HG03571 (cell line): Measurements from ENCODE around the gene PLSCR3.
"Not testable (repeated sequence)": the region's sequence is repeated elsewhere in the genome, so short reads cannot be mapped to it uniquely, and the experiment has no call there.

ENCODE experiments used
- ATAC-seq: cut with Tn5 transposase; IDR thresholded peaks from one replicate; pipeline ENCODE4 v1.9.1; 2021; ENCODE audit not compliant: unreplicated experiment

PLSCR3 gene

DNA sequence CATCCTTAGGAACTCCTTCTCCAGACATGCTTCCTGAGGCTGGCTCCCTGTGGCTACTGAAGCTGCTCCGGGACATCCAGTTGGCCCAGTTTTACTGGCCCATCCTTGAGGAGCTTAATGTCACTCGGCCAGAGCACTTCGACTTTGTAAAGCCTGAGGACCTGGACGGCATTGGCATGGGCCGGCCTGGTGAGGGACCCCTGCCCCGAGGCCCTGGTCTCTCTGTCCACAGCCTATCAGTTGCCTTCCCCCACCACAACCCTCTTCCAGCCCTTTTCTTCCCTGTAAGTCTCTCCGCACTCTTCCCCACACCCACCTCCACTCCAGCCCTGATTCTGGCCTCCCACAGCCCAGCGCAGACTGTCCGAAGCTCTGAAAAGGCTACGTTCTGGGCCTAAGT, 11.4 kb downstream of the PLSCR3 start:
- ATAC-seq, result no peak

- no peak for ATAC-seq
These were observed 13.3 kb downstream of the PLSCR3 start, which contains the start of gene TNK1 for GRCh38 chr17:7380855-7381683. TSS of gene TNK1 (plus strand) at chr17:7381089. CDS start at chr17:7382927, 1,838 bp downstream.

DNA sequence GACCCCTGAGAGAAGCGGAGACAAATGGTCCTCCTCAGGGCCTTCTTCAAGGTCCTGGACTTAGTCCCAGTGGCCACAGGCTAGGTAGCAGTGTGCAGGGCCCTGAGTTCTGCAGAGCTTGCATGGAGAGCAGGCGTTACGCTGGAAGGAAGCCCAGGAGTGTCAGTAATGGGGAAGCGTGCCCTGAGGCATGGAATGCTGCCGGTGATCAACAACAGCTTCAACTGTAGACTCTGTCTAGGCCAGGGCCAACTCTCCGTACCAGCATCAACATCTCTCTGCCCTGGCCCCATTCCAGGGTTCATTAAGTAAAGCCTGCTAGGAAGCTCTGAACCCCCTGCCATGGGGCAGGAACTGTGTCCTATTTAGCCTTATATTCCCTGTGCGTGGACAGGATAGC, 14.0 kb downstream of the PLSCR3 start:
- no peak for ATAC-seq

- ATAC-seq, result no peak
These were observed 15.2 kb downstream of the PLSCR3 start for GRCh38 chr17:7379134-7379533.

DNA sequence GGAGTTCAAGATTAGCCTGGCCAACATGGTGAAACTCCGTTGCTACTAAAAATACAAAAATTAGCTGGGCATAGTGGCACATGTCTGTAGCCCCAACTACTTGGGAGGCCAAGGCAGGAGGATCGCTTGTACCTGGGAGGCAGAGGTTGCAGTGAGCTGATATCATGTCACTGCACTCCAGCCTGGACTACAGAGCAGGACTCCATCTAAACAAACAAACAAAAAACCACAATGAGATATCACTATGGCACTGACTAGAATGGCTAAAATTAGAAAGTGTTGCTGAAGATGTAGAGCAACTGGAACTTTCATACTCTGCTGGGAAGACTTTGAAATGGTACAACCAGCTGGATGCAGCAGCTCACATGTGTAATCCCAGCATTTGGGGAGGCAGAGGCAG, 20.0 kb downstream of the PLSCR3 start:
- ATAC-seq, result no peak

DNA sequence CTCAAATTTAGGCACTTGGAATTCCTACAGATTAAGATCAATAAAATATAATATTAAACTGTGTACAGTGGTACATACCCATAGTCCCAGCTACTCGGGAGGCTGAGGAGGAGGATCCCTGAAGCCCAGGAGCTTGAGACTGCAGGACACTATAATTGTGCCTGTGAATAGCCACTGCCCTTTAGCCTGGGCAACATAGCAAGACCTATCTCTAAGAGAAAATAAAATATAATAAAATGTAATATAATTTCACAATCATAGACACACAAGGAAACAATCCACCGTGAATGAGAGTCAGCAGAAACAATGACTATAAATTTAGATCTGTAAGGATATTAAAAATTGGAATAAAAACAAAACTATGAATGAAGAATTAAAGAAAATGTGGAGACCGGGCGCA, 23.5 kb downstream of the PLSCR3 start:
- ATAC-seq, result no peak

GRCh38 chr17:7369825-7370224, 24.5 kb downstream of the PLSCR3 start:
- no peak for ATAC-seq

GRCh38 chr17:7368599-7368994, 25.7 kb downstream of the PLSCR3 start:
- ATAC-seq, result not testable (repeated sequence)

- ATAC-seq, result no peak
These were observed 26.3 kb downstream of the PLSCR3 start for GRCh38 chr17:7367918-7368598.

DNA sequence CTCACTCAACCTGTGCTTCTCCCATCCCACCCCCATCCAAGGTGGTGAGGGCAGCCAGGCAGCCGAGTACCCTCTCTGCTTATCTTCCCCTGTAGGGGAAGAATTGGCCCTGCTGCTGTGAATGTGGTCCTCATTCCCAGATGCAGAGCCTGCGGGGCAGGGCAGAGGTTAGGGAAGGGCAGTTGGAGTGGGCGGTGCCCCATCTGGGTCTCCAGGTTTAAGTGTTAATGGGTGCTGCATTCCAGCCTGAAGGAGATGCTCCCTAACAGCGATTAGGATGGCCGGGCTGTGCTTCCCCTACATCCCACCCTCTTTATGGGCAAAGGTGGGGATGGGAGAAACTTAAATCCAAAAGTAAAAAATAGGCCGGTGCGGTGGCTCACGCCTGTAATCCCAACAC, 27.2 kb downstream of the PLSCR3 start:
- no peak for ATAC-seq

DNA sequence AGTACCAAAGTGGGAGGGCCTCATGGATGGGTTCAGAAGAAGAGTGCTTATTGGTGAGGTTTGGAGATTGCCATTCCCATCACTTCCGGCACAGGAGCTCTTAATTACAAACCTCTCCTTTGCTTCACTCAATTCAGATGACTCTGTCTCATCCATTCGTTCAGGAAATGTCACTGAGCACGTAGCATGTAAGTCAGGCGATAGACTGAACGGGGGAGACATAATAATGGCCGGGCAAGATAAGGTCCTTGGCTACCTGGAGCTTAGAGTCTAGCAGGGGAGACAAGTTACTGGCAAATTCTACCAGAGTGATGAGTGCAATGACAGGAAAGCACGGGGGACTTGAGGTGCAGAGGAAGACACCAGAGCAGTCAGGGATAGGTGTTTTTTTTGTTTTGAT, 28.4 kb downstream of the PLSCR3 start:
- not testable (repeated sequence) for ATAC-seq

DNA sequence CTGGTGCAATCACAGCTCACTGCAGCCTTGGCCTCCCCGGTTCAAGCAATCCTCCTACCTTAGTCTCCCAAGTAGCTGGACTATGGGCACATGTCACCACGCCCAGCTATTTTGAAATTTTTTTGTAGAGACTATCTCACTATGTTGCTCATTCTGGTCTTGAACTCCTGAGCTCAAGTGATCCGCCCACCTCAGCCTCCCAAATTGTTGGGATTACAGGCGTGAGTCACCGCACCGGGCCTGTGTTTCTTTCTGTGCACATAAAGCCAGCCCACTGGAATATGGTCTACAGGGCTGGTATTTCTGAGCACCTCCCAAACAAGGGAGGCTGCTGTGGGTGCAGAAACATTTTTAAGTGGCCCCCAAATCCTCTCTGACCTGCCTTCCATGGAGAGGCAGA, 31.0 kb downstream of the PLSCR3 start:
- ATAC-seq, result no peak

DNA sequence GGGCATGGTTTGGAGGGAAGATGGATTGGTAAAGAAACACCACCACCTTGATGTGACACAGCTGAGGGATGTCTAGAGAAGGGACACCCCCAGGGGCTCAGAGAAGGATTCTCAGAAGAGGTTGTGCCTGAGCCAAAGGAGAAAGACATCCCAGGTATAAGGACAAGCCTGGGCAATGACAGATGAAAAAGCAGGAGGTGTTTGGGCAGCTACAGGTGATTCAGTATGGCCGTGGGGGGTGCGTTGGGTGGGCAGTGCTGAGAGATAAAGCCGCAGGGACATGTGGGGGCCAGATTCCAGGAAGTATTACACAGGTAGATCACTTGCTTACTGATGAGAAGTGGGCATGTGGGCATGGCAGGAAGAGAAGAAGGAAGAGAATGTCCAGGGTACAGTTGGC, 32.4 kb downstream of the PLSCR3 start:
- ATAC-seq, result no peak

GRCh38 chr17:7357381-7357780, 36.9 kb downstream of the PLSCR3 start:
- no peak for ATAC-seq

GRCh38 chr17:7356756-7357155, 37.6 kb downstream of the PLSCR3 start:
- ATAC-seq, result no peak

DNA sequence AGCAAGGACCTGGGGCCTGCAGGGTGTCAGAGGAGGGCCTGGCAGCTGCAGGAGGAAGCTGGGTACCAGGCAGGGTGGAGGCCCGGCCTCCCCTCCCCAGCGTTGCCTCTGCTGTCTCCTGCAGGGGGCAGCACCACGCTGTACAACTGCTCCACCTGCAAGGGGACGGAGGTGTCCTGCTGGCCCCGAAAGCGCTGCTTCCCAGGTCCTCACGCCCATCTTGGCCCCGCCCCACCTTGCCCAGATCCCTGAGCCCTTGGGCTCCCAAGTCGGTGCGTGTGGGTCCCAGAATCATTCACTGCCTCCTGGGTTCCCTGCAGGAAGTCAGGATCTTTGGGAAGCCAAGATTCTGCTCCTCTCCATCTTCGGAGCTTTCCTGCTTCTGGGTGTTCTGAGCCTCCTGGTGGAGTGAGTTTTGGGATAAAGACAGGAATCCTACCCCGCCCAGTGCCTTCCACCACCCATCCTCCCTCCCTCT, 38.2 kb downstream of the PLSCR3 start:
- no peak for ATAC-seq

GRCh38 chr17:7355573-7355972, 38.8 kb downstream of the PLSCR3 start:
- ATAC-seq, result no peak

DNA sequence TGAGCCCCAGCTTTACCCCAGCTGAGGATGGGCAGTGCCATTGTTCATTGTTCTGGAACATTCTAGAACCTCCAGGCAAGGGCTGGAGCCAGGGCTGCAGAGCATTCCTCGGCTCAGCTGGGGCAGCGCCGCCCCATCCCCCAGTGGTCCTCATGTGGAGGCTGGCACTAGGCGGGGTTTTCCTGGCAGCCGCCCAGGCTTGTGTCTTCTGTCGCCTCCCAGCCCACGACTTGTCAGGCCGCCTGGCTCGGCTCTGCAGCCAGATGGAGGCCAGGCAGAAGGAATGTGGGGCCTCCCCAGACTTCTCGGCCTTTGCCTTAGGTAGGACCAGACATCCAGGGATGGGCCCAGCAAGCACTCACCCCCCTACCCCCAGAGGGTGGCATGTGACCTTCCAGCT, 39.3 kb downstream of the PLSCR3 start, which contains the start of gene TMEM95:
Gene TMEM95, plus strand, starts transcription at position 104 of the 400 bp plus-strand sequence. Its CDS starts 49 bp downstream, at position 153.
- ATAC-seq, result no peak

DNA sequence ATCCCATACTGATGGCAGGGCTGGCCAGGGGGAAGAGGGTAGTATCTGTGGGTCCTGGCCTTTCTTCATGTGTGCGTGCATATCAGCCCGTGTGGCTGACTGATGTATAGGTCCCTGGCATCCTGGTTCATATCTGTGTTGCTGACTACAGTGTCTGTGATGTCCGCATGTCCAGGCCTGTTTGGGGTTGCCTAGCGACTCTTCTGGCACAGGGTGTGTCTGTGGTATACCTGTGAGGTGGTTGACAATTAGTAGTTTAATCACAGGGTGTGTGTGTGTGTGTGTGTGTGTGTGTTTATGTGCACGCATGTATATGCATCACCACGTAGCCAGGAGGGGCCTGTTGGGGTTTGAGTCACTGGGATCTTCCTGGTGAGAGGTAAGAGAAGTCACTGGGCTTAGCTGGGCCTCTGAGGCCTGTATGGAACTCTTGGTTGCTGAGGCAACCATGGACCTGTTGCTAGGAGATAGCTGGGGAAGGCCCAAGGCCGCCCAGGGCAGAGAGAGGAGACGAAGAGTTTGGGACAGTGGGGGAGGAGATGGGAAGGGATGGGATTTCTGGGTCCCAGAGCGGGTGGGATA, 40.0 kb downstream of the PLSCR3 start:
- ATAC-seq, result no peak

GRCh38 chr17:7352910-7353635, 41.3 kb downstream of the PLSCR3 start:
- no peak for ATAC-seq

GRCh38 chr17:7352503-7352889, 41.8 kb downstream of the PLSCR3 start:
- no peak for ATAC-seq
